ENCODE data around the gene PLCD3.

PLCD3 gene

GRCh38 chr17:45106096-45106495 is 26.2 kb downstream of the PLCD3 start:
- Histone ChIP-seq H3K9ac (ENCODE audit: low read length) (peak overlapping the region; percentile 40), H3K36me3 (ENCODE audit: control insufficient read depth in 1 of 2, insufficient read depth in 2 of 2, low read depth in 1 of 2, low read length in 2 of 2) (peaks cover 78 to 80% of the 10 kb centered on the region in 2 experiments), H2BK120ac (ENCODE audit: low read depth, low read length) (no peak overlapping the region), H3K4me3 (ENCODE audit: insufficient read depth in 1 of 2, low read depth in 1 of 2, low read length in 2 of 2) (no peak overlapping the region), H3K79me1 (replicated peaks; ENCODE audit: low read length, poor library complexity, severe bottlenecking) (peaks cover 19% of the 10 kb centered on the region), H4K8ac (ENCODE audit: low read length) (no peak overlapping the region), H3K14ac (ENCODE audit: low read length in 2 of 2) (no peak overlapping the region), H3K27me3 (ENCODE audit: control insufficient read depth in 1 of 2, insufficient read depth in 1 of 2, low read length in 2 of 2) (no peaks in the 10 kb centered on the region), H3K18ac (ENCODE audit: low read depth in 1 of 2, low read length in 2 of 2) (no peak overlapping the region), H2AK5ac (ENCODE audit: low read length, severe bottlenecking) (no peak overlapping the region), H3K4me2 (ENCODE audit: low read length, poor library complexity, severe bottlenecking) (no peak overlapping the region), H3K27ac (ENCODE audit: low read length, poor library complexity, severe bottlenecking) (no peak overlapping the region), H2BK5ac (ENCODE audit: low read depth, low read length, poor library complexity, severe bottlenecking) (no peak overlapping the region), H2BK12ac (ENCODE audit: low read length in 2 of 2) (no peak overlapping the region), H2AFZ (ENCODE audit: low read depth, low read length) (no peak overlapping the region), H2BK15ac (ENCODE audit: low read depth, poor library complexity, severe bottlenecking) (no peak overlapping the region), H3K4me1 (ENCODE audit: control insufficient read depth, insufficient read depth, low read depth, low read length) (peaks cover 24% of the 10 kb centered on the region), H3K9me3 (ENCODE audit: control insufficient read depth, low read length) (no peaks in the 10 kb centered on the region), H4K91ac (ENCODE audit: low read length) (no peak overlapping the region), H3K4ac (ENCODE audit: low read depth in 1 of 2, low read length in 2 of 2) (no peak overlapping the region), H3K23ac (ENCODE audit: low read length in 2 of 2) (no peak overlapping the region)
- 100% methylated on average over 5 of the region's 5 CpGs for WGBS
- DNase-seq: no peak

GRCh38 chr17:45104907-45105624 is 27.2 kb downstream of the PLCD3 start:
- WGBS: 96% methylated on average over 16 of the region's 17 CpGs
- no peak overlapping the region for H2BK5ac ChIP-seq (ENCODE audit: low read depth, low read length, poor library complexity, severe bottlenecking)

GRCh38 chr17:45104497-45104896 is 27.8 kb downstream of the PLCD3 start:
- H2BK5ac ChIP-seq (ENCODE audit: low read depth, low read length, poor library complexity, severe bottlenecking): no peak overlapping the region
- H3K36me3 ChIP-seq (ENCODE audit: control insufficient read depth in 1 of 2, insufficient read depth in 2 of 2, low read depth in 1 of 2, low read length in 2 of 2): peaks cover 83 to 84% of the 10 kb centered on the region in 2 experiments
- H3K27me3 ChIP-seq (ENCODE audit: control insufficient read depth in 1 of 2, insufficient read depth in 1 of 2, low read length in 2 of 2): no peaks in the 10 kb centered on the region
- H3K23ac ChIP-seq (ENCODE audit: low read length in 2 of 2): no peak overlapping the region
- no peak overlapping the region for H2BK15ac ChIP-seq (ENCODE audit: low read depth, poor library complexity, severe bottlenecking)
- H3K79me1 ChIP-seq (replicated peaks; ENCODE audit: low read length, poor library complexity, severe bottlenecking): peaks cover 20% of the 10 kb centered on the region
- DNase-seq: no peak
- no peak overlapping the region for H2BK120ac ChIP-seq (ENCODE audit: low read depth, low read length)
- no peak overlapping the region for H3K4me3 ChIP-seq (ENCODE audit: insufficient read depth in 1 of 2, low read depth in 1 of 2, low read length in 2 of 2)
- no peak overlapping the region for H2BK12ac ChIP-seq (ENCODE audit: low read length in 2 of 2)
- H4K91ac ChIP-seq (ENCODE audit: low read length): no peak overlapping the region
- 92% methylated on average over 6 of the region's 6 CpGs for WGBS
- H2AK5ac ChIP-seq (ENCODE audit: low read length, severe bottlenecking): no peak overlapping the region
- H3K4me2 ChIP-seq (ENCODE audit: low read length, poor library complexity, severe bottlenecking): no peak overlapping the region
- H3K4ac ChIP-seq (ENCODE audit: low read depth in 1 of 2, low read length in 2 of 2): no peak overlapping the region
- no peak overlapping the region for H4K8ac ChIP-seq (ENCODE audit: low read length)
- H3K27ac ChIP-seq (ENCODE audit: low read length, poor library complexity, severe bottlenecking): no peak overlapping the region
- H3K14ac ChIP-seq (ENCODE audit: low read length in 2 of 2): no peak overlapping the region
- no peaks in the 10 kb centered on the region for H3K9me3 ChIP-seq (ENCODE audit: control insufficient read depth, low read length)
- H3K9ac ChIP-seq (ENCODE audit: low read length): no peak overlapping the region
- peaks cover 20% of the 10 kb centered on the region for H3K4me1 ChIP-seq (ENCODE audit: control insufficient read depth, insufficient read depth, low read depth, low read length)
- no peak overlapping the region for H3K18ac ChIP-seq (ENCODE audit: low read depth in 1 of 2, low read length in 2 of 2)
- no peak overlapping the region for H2AFZ ChIP-seq (ENCODE audit: low read depth, low read length)

More at GRCh38 chr17:45104907-45105624, 27.2 kb downstream of the PLCD3 start:
- H3K9ac ChIP-seq (ENCODE audit: low read length): peak overlapping the region; percentile 62
- no peak overlapping the region for H4K91ac ChIP-seq (ENCODE audit: low read length)
- no peak for DNase-seq
- H2BK12ac ChIP-seq (ENCODE audit: low read length in 2 of 2): no peak overlapping the region
- H3K9me3 ChIP-seq (ENCODE audit: control insufficient read depth, low read length): no peaks in the 10 kb centered on the region
- H3K18ac ChIP-seq (ENCODE audit: low read depth in 1 of 2, low read length in 2 of 2): no peak overlapping the region
- no peak overlapping the region for H4K8ac ChIP-seq (ENCODE audit: low read length)
- no peak overlapping the region for H3K4me2 ChIP-seq (ENCODE audit: low read length, poor library complexity, severe bottlenecking)
- no peak overlapping the region for H2AK5ac ChIP-seq (ENCODE audit: low read length, severe bottlenecking)
- H2BK120ac ChIP-seq (ENCODE audit: low read depth, low read length): no peak overlapping the region
- no peak overlapping the region for H3K14ac ChIP-seq (ENCODE audit: low read length in 2 of 2)
- H2AFZ ChIP-seq (ENCODE audit: low read depth, low read length): no peak overlapping the region
- peaks cover 20% of the 10 kb centered on the region for H3K4me1 ChIP-seq (ENCODE audit: control insufficient read depth, insufficient read depth, low read depth, low read length)
- H3K27ac ChIP-seq (ENCODE audit: low read length, poor library complexity, severe bottlenecking): no peak overlapping the region
- H2BK15ac ChIP-seq (ENCODE audit: low read depth, poor library complexity, severe bottlenecking): no peak overlapping the region
- no peak overlapping the region for H3K4me3 ChIP-seq (ENCODE audit: insufficient read depth in 1 of 2, low read depth in 1 of 2, low read length in 2 of 2)
- H3K36me3 ChIP-seq (ENCODE audit: control insufficient read depth in 1 of 2, insufficient read depth in 2 of 2, low read depth in 1 of 2, low read length in 2 of 2): peaks cover 78 to 80% of the 10 kb centered on the region in 2 experiments
- no peak overlapping the region for H3K23ac ChIP-seq (ENCODE audit: low read length in 2 of 2)
- H3K4ac ChIP-seq (ENCODE audit: low read depth in 1 of 2, low read length in 2 of 2): no peak overlapping the region
- H3K27me3 ChIP-seq (ENCODE audit: control insufficient read depth in 1 of 2, insufficient read depth in 1 of 2, low read length in 2 of 2): no peaks in the 10 kb centered on the region
- H3K79me1 ChIP-seq (replicated peaks; ENCODE audit: low read length, poor library complexity, severe bottlenecking): peaks cover 19% of the 10 kb centered on the region

GRCh38 chr17:45104029-45104428 is 28.3 kb downstream of the PLCD3 start:
- WGBS: 95% methylated on average over 8 of the region's 8 CpGs
- Histone ChIP-seq H3K9me3 (ENCODE audit: control insufficient read depth, low read length) (no peaks in the 10 kb centered on the region), H3K4me3 (ENCODE audit: insufficient read depth in 1 of 2, low read depth in 1 of 2, low read length in 2 of 2) (no peak overlapping the region), H4K8ac (ENCODE audit: low read length) (no peak overlapping the region), H2BK120ac (ENCODE audit: low read depth, low read length) (no peak overlapping the region), H2AK5ac (ENCODE audit: low read length, severe bottlenecking) (no peak overlapping the region), H3K4ac (ENCODE audit: low read depth in 1 of 2, low read length in 2 of 2) (no peak overlapping the region), H3K23ac (ENCODE audit: low read length in 2 of 2) (no peak overlapping the region), H3K9ac (ENCODE audit: low read length) (no peak overlapping the region), H2BK12ac (ENCODE audit: low read length in 2 of 2) (no peak overlapping the region), H2BK15ac (ENCODE audit: low read depth, poor library complexity, severe bottlenecking) (no peak overlapping the region), H3K4me1 (ENCODE audit: control insufficient read depth, insufficient read depth, low read depth, low read length) (peaks cover 18% of the 10 kb centered on the region), H3K27me3 (ENCODE audit: control insufficient read depth in 1 of 2, insufficient read depth in 1 of 2, low read length in 2 of 2) (no peaks in the 10 kb centered on the region), H4K91ac (ENCODE audit: low read length) (no peak overlapping the region), H3K27ac (ENCODE audit: low read length, poor library complexity, severe bottlenecking) (no peak overlapping the region), H3K4me2 (ENCODE audit: low read length, poor library complexity, severe bottlenecking) (no peak overlapping the region), H2AFZ (ENCODE audit: low read depth, low read length) (no peak overlapping the region), H3K14ac (ENCODE audit: low read length in 2 of 2) (no peak overlapping the region), H3K79me1 (replicated peaks; ENCODE audit: low read length, poor library complexity, severe bottlenecking) (peaks cover 19% of the 10 kb centered on the region), H3K36me3 (ENCODE audit: control insufficient read depth in 1 of 2, insufficient read depth in 2 of 2, low read depth in 1 of 2, low read length in 2 of 2) (peaks cover 83 to 84% of the 10 kb centered on the region in 2 experiments), H3K18ac (ENCODE audit: low read depth in 1 of 2, low read length in 2 of 2) (no peak overlapping the region), H2BK5ac (ENCODE audit: low read depth, low read length, poor library complexity, severe bottlenecking) (no peak overlapping the region)
- DNase-seq: no peak

Measured in mesenchymal stem cell (in vitro differentiated cells and primary cell).